SKM-1 (cell line): Measurements from ENCODE around the gene GPR83.
"Not testable (repeated sequence)": the region's sequence is repeated elsewhere in the genome, so short reads cannot be mapped to it uniquely, and the experiment has no call there.

Source experiments
- DNase-seq: peaks from one replicate; lab custom pipeline; 2025; ENCODE audit not compliant: unreplicated experiment; lab: John Stamatoyannopoulos, UW

Gene GPR83

DNA sequence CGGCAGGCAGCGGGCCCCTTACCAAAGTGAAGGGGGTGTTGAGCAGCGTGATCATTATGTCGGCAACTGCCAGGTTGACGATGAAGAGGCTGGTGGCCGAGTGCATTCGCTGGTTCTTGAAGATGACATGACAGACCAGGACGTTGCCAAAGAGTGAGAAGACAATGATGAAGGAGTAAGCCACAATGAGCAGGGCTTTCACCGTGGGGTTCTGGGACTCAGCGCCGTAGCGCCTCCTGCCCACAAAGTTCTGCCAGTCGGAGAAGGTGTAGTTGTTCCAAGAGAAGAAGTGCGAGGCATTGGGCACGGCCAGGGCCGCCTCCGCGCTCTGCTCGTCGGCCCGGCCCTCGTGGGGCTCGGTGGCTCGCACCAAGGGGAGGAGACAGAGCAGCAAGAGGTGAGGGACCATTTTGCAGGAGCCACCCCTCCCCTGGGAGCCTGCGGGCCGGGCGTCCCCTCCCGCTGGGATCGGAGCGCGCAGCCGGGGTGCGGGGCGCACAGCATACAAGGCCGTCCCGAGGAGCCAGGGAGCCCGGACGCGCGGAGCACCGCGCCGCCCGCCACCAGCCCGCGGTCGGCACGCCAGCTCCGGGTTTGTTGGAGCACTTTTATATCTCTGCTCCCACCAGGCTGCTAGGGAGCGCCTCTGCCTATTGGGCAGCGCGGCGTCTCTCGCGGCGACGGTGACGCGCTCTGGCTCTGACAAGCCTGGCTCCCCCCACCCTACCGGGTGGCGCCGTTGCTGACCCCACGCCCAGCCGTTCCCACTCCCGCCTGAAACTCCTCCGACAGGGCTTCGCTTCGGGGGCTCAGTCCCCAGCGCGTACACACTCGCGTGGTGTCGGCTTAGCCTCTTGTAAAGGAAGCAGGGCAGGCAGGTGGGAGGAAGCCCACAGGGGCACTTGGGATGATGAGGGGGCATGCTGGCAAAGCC lies at the start of gene GPR83:
GPR83 (minus strand) TSS at position 581 of the 934 bp plus-strand sequence; CDS start at position 409, 172 bp downstream.
- DNase-seq = no peak

DNA sequence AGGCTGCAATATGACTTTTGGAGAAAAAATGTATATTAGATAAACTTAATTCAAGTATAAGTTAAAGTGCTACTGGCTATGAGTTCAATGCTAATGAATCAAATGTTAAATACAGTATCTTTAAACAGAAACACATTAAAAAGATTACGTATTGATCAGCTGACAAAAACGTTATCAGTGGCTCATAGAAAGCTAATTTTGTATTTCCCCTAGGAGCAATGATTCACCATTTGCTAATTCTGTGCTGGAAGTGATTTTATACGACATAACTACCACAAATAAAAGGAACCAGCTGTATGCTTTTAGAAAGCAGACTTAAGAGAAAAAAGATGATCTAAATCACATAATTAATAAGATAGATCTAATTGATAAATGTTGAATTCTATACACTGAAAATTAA lies 48.8 kb upstream of the GPR83 start:
- no peak for DNase-seq

- DNase-seq = no peak
These were observed 48.2 kb upstream of the GPR83 start for GRCh38 chr11:94449437-94449836.

DNA sequence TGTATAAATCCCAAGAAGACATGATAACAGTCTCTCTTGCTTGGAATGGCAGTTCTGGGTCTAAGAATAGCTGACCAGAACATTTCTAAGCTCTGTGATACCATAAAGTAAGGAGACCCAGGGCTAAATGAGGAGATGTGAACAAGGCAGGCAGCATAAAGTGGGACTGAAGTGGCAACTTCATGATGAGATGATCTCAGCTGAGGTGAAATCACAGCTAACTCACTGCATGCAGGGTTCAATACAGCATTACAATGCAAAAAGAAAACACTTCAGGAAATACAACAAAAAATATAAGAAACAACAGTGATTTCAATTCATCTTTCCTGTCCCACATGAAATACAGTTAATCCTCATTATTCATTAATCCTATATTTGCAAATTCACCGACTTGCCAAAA lies 47.8 kb upstream of the GPR83 start:
- DNase-seq = no peak

GRCh38 chr11:94447149-94447548 lies 45.9 kb upstream of the GPR83 start:
- no peak for DNase-seq

GRCh38 chr11:94445641-94446040 lies 44.4 kb upstream of the GPR83 start:
- no peak for DNase-seq

GRCh38 chr11:94433049-94433448 lies 31.8 kb upstream of the GPR83 start:
- no peak for DNase-seq

GRCh38 chr11:94424662-94425061 lies 23.4 kb upstream of the GPR83 start:
- DNase-seq = no peak

DNA sequence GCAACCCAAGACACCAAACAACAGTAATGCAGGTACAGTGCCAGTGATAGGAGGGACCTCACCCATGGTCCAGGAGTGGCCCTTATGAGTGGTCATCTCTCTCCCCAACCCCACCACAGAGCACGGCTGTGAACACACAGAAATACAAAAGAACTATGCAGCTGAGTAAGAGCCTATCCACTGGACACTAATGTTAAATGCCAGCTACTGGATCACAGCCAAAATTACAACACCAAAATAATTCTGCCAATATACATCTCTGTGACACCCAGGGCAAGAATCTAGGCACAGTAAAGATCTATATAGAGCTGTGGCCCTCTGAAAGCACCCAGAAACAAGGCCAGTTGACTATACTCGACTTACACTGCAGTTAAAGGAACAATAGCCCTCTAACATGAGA lies 22.8 kb upstream of the GPR83 start:
- DNase-seq = no peak

DNA sequence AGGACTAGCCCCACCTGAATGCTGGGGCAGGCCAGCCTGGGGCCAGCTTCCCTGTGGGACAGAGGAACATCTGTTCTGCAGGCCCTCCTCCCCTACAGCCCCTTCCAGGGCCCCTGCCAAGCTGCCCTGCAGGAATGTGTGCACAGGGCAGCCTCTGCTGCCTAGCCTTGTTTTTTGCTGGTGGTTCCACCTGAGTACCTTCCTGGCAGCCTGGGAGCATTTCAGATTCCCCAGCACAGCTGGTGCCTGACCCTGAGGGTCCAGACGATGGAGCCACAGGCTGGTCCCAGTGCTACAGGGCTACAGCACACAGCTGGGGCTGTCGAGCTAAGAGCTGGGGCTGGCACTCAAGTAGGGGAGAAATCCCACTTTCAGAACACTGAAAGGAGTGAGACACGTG lies 22.3 kb upstream of the GPR83 start:
- DNase-seq = no peak

GRCh38 chr11:94418123-94418765 lies 17.0 kb upstream of the GPR83 start:
- DNase-seq = no peak

DNA sequence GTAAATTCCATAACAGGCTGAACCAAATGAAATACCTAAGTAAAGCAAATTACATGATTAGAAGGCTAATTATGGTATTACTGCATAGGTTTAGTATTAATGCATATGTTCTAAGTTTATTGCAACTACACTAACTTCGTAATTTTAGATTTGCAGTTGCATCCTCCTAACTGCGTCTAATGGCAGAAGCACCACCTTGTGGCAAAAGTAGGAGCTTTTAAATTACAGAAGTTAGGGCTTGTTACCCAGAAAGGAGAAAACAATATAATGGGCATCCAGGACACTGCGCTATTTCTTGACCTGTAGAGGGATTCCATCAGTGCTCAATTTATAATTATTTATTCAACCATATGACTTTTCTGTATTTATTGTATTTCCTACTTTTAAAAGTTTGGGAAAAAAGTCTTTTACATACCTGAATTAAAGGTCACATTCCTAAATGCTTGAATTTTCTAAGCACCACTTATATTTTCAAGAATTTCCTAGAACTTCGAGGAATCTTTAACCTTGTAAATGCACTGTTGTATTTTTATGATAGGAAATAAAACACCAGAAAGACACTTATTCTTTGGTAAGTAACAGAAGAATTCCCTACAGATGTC lies 16.3 kb upstream of the GPR83 start:
- no peak for DNase-seq

DNA sequence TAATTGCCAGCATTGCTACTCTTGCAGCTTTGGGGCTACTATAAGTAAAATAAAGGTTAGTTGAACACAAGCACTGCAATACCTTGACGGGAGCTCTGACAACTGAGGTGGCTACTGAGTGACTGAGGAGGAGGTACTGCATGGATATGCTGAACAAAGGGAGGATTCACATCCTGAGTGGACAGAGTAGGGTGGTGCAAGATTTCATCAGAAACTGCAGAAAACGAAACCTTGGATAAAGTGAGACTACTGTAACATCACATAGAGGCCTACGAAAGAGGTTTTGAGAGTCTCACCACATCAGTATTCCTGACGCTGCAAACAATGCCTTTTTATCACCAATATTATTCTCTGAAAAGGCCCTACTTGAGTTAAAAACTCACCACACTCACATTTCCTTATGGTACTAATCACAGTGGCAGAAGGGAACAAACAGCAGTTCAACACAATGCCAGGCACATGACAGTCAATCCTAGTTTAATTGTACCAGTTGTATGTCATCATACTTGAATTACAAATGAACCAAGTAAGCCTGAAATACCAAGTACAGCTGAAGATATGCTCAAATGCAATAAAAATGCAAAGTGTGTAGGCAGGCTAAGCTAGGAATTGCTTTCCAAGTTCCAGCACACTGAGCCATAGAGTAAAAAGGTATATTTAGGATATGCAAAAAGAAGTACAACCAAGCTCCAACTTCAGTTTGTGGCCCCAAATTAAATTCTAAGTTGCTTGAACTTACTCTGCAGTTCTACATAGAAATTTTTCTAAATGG lies 4.0 kb upstream of the GPR83 start:
- DNase-seq = no peak

DNA sequence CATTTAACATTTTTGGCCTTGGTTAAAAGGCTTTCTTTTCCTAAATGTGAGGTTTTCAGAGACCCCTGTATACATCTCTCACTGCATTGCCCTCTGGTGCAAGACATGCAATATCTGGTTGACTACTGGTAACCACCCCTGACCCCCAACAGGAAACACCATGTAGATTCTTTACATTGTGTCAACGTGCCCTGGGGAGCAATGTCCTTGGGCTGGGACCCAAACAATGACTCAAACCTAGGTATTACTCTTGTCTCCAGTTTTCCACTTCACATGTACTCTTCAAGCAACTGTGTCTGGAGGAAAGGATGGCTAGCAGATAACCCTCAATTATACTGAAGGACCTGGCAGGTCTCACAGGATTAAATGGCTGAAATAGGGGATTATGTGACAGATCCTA lies 1.1 kb upstream of the GPR83 start:
- DNase-seq = no peak

GRCh38 chr11:94401773-94402265 lies 600 bp upstream of the GPR83 start:
- no peak for DNase-seq

- no peak for DNase-seq
These were observed 771 bp downstream of the GPR83 start for GRCh38 chr11:94400457-94400838.

GRCh38 chr11:94400050-94400449 lies 1.2 kb downstream of the GPR83 start:
- DNase-seq = no peak

DNA sequence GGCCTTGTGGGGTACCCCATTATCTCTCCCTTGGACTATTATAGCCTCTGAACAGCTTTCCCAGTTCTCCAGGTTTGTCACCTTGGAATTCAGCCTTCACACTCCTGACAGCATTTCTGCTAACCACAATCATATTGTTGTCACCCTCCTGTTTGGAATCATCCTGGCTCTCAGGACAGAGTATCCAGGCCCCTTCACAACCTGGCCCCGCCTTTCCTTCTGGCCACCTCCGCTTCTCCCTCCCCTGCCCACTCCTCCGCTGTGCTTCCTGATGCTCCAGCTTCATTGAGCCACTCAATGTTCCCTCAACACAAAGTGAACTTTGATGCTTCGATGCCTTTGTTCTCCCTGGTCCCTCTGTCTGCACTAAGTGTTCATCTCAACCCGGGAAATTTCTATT lies 3.1 kb downstream of the GPR83 start:
- no peak for DNase-seq

GRCh38 chr11:94396282-94396681 lies 4.9 kb downstream of the GPR83 start:
- DNase-seq = no peak

DNA sequence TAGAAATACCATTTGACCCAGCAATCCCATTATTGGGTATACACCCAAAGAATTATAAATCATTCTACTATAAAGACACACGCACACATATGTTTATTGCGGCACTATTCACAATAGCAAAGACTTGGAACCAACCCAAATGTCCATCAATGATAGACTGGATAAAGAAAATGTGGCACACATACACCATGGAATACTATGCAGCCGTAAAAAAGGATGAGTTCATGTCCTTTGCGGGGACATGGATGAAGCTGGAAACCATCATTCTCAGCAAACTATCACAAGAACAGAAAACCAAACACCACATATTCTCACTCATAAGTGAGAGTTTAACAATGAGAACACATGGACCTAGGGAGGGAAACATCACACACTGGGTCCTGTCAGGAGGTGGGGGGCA lies 9.3 kb downstream of the GPR83 start:
- not testable (repeated sequence) for DNase-seq

DNA sequence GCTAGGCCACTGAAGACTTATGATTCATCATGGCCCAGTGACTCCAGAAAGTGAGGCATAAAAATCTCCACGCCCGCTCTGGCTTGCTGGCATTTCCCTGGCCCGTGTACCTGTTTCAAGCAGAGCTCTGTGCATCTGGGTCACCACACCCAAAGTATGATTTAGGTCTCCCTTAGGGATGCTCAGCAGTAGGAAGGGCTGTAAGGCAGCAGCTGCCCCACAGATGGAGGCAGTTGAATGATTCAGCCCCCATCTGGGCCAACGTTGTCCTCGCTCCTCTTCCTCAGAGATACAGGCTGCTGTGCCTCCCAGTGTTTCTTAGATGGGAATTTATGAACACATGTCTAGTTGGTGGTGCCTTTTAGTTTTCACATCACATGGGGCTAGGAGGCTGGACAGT lies 21.6 kb downstream of the GPR83 start:
- no peak for DNase-seq
